GM18508 (cell line): ENCODE measurements around the gene ATG4C.
A peak's percentile ranks its signal among the peaks of the same experiment; 100 is the strongest.
"Not testable (repeated sequence)": the region's sequence is repeated elsewhere in the genome, so short reads cannot be mapped to it uniquely, and the experiment has no call there.

Experiments used
- ATAC-seq: cut with Tn5 transposase; IDR thresholded peaks from one replicate; pipeline ENCODE4 v1.9.1; 2021; ENCODE audit warnings: moderate number of reproducible peaks; ENCODE audit not compliant: insufficient read depth, unreplicated experiment

ATG4C gene

GRCh38 chr1:62772607-62773295, 11.2 kb upstream of the ATG4C start:
- no peak for ATAC-seq

GRCh38 chr1:62774006-62774405, 9.9 kb upstream of the ATG4C start:
- no peak for ATAC-seq

DNA sequence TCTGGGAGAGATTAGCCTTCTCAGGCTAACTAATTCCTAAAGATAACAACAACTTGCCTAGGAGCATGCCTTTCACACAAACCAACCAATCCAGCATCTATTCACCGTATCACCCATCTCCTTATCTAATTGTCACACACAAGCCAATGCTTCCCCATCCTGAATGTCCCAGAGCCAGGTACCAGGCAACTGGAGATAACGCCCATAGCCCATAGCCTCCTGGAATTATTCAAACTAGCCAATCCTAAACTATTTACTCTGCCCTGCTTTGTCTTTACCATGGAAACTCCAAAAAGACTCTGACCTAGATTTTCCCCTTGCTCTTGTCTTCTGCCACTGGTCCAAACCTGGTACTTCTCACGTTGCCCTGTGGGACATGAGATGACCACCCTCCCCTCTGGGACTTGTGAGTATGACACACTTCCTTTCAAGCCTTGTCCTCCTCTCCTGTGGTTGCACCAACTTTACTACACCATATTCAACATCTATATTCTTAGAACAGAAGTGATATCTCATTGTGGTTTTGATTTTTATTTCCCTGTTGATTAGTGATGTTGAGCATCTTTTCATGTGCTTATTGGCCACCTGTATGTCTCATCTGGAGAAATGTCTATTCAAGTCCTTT, 8.8 kb upstream of the ATG4C start:
- ATAC-seq: no peak

DNA sequence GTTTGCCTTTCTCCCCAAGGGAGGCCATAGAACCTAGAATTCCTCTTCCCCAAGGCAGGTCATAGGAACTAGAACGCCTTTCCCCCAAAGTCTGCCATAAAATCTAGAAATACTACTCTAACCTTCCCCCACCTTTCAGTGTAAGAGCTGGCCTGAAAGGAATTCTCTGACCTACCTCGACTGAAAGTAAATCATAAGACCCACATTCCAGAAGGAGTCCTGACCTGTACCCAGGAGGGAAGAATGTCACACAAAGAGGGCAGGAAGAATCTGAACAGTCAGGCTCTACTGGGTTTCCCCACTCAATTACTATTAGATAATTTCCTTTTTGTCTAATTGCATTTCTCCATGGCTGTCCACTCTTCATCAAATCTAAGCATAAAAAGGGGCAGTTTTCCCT, 5.7 kb upstream of the ATG4C start:
- ATAC-seq: no peak

GRCh38 chr1:62781841-62782543, 1.9 kb upstream of the ATG4C start:
- ATAC-seq: no peak

DNA sequence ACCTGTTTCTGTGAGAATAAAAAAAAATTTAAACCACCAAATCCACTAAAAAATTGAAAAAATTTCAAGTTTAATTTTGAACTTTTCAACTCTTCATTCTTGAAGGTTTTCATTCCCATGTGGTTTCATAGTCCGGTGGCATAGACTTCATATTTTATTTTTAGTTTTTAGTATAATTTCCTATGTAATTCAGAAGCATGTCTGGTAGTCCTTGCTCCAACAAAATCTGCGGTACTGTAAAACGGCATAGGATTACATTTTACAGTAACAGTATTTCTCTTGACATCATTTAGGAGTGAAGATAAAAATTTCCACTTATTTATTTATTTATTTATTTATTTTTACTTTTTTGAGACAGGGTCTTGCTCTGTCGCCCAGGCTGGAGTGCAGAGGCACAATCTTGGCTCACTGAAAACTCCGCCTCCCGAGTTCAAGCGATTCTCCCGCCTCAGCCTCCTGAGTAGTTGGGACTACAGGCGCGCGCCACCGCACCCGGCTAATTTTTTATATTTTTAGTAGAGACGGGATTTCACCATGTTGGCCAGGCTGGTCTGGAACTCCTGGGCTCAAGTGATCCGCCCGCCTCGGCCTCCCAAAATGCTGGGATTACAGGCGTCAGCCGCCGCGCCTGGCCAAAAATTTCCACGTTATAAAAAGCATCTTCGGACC, 1.3 kb upstream of the ATG4C start:
- ATAC-seq: not testable (repeated sequence)

DNA sequence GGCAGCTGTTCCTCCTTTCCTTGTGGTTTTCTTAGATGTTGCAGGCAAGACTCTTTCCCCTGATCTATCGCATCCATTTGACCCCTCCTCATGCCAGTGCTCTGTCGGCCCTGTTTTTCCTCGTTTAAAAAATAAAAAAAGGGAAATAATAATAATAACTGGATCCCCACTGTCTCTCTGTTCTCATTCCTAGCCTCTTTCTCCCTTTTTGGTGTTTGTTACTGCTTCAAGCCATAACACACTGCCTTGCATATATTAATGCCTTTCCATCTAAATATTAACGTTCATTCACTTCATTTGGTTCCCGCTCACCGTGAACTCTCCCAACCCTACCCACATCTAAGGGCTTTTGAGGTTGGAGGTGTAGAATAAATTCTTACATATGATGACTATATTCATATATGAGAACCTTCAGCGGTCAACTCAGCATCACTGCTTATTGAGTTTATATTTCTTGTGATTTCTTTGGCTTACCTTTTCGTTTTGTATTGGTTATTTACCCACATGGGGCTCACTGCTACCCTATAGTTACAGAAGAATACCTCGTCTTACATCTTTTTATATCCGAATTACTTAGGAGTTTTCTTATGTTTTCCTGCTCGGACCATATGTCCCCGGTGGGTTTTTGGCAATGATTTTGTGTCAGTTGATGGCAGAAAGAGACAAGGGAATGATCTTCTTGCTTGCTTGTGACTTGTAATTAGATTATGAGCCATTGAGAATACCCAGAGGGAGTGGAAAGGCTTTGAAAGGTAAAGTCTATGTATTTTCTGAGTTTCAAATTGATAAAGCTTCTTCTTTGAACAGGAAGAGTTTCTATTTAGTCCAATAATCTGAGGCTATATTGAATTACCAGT, 805 bp downstream of the ATG4C start:
- ATAC-seq: peak; percentile 12

DNA sequence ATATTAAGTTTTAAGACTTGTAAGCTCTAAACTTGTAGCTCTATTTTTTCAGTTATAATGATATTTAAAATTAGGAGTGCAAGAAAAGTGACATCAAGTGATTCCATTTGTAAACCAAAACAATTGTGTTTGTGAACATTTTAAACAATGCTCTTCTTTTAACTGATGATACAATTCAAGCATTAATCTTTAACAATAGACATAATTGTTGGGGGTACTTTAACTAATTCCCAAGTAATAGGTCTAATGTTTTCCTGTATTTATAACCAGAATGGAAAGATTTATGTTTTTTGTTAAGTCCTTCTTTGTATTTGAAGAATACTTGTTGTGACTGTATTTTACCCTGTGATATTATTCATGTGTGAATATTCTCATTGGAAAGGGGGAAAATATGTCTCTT, 6.8 kb downstream of the ATG4C start:
- ATAC-seq: no peak

DNA sequence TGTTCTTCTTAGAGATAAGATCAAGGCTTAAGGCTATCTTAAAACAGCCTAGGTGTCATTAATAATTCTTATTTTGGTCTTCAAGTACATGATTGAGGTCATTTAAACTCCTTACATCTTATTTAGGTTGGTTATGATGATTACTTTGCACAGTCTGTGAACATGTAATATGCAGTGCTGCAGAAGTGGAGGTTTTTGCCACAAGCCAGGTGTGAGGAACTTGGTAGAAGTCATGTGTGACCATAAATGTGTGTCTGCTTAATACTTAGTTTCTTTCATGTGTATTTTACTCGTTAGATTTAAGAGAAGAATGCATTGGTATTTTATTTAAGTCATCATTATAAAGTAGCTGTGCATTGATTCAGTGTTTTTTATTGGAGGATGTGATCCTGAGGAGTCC, 10.1 kb downstream of the ATG4C start:
- ATAC-seq: no peak

DNA sequence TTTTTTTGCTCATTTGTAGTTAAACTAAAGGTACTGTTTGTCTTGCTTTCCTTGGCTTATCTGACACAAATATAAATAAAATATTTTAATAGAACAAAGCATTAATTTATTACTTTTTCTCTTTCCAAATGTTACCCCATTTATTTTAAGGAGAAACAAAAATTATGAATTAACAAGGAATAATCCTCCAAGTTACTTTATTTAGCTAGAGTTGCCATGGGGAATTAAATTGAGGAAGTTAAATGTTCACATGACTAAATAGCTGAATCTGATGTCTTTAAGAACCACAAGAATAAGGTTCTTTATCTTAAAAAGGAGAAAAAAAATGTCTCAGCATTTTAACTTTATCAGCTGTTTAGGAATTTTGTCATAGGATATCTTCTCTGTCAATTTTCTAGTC, 12.3 kb downstream of the ATG4C start:
- ATAC-seq: no peak

DNA sequence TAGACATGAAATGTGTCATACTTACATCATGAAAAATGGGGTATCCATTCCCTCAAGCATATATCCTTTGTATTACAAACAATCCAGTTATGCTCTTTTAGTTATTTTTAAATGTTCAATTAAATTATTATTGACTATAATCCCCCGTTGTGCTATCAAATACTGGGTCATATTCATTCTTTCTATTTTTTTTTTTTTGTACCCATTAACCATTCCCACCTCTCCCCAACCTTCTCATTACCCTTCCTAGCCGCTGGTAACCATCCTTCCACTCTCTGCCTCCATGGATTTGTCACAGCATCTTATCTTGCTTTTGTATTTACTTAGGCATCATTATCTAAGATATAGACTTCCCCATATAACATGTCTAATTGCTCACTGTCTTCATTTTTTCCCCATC, 15.8 kb downstream of the ATG4C start:
- ATAC-seq: no peak

DNA sequence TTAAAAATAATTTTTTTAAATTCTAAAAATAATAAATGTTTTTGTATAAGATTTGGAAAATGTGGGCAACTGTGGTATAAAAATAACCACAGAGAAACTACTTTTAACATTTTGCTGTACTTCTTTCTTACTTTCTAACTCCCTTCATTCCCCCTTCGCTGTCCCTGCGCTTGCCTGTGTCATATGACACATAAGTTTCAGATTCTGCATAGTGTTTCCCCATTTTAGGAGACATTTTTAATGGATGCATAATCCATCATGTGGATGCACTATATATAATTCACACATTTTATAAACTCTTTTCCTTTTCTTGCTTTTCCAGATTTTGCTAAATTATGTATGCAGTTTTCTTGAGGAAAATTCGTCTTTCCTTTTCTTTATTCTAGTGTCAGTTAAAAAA, 16.3 kb downstream of the ATG4C start:
- peak; percentile 14 for ATAC-seq

GRCh38 chr1:62800825-62801306, 16.9 kb downstream of the ATG4C start:
- peak; percentile 99 for ATAC-seq

DNA sequence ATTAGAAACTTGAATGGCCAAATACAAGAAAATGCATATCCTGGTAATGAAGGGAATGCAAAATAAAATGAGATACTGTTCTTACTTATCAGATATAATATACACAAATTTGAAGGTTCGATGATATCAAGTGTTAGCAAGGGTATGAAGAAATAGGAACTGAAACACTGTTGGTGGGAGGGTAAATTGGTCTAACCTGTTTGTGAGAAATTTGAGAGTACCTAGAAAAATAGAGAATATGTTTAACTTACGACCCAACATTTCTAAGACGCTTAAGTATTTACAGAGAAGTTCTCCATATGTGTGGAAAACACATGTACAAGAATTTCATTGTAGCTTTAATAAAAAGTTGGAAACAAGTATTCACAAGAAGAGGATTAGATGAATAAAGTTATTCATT, 25.9 kb downstream of the ATG4C start:
- ATAC-seq: no peak

- ATAC-seq: peak; percentile 88
Observed at GRCh38 chr1:62810420-62811274, 26.7 kb downstream of the ATG4C start.

DNA sequence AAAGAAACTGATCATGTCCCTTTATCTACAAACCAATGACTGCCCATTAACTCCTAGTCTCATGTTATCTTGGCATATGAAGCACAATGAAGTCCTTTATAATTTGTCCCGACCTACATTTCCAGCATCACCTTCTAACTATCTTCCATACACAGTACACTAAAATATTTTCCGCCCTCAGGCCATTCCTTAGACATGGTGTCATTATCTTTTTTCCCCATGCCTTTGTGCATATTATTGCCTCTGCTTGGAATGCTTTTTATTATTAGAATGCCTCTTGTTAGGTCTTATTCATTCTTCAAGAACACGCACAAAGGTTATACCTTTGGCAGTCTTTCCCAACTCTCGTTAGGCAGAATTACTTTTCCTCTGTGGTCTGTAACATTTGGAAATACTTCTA, 39.6 kb downstream of the ATG4C start:
- ATAC-seq: no peak

DNA sequence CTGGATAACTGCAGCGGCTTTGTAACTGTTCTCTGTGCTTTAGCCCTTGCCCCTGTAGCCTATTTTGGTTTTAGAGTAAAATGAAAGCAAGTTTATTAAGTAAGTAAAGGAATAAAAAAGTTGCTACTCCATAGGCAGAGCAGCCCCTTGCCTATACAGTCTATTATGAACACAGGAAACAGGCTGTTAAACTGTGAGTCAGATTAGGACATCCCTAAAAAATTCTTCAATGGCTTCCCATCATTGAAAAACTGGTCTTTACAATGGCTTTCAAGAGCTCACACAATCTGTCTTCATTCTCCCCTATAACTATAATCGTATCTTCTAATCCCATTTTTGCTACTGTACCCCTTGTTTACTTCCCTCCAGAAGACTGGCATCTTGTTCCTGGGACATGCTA, 43.0 kb downstream of the ATG4C start:
- ATAC-seq: no peak

- not testable (repeated sequence) for ATAC-seq
Observed at GRCh38 chr1:62827786-62828185, 43.9 kb downstream of the ATG4C start.

- ATAC-seq: no peak
Observed at GRCh38 chr1:62832276-62832675, 48.3 kb downstream of the ATG4C start.
